Heart left ventricle (tissue), 13 donors: ENCODE results near the gene RNGTT.

ENCODE experiments used
- POLR2A ChIP-seq, 2 donors: fragments of 450-650 bp; IDR thresholded peaks; one replicate each; pipeline ENCODE4 v1.6.1; 2017; ENCODE audit warnings: antibody characterized with exemption in 2 of 2, mild to moderate bottlenecking in 2 of 2, moderate library complexity in 2 of 2
- TF ChIP-seq, protein P1 (sequence below), 12 donors: fragments of 200-600 bp; sonication (generic) in 4 of 12; IDR thresholded peaks; one replicate each; pipeline versions ENCODE4 v1.5.0 to v1.8.0; 2018 to 2022; ENCODE audit warnings: antibody characterized with exemption in 12 of 12, mild to moderate bottlenecking in 5 of 12
- donor health status: ischemic (EF 13 %, LVEDD 7.1; RV severe dilation, severe dysfunction).
- donor health status: DM: no; HTN: yes; CAD: no.
- donor health status: DM: no; HTN: no; CAD: no.
- donor health status: ischemic (EF 25% LVEDD 6.9; RV normal size, moderate dysfunction).
- donor health status: ischemic (EF 25% LVEDD 5.7; RV mildly dilated, moderate dysfunction).
- donor health status: ischemic (EF 35%, LVEDD 5.7; RV mildly dilated, moderate dysfunction).
- donor health status: nonischemic (EF 11% LVEDD 7.7; RV severe dilation, severe dysfunction).
- donor health status: DM: yes; HTN: yes; CAD: no.
- donor health status: PGD.
- donor health status: ischemic (EF 29% LVEDD 5.4; RV normal size, mild dysfunction).
- donor health status: nonischemic (EF 23%, LVEDD 6.1; RV moderate dilation, normal function).

DNA sequence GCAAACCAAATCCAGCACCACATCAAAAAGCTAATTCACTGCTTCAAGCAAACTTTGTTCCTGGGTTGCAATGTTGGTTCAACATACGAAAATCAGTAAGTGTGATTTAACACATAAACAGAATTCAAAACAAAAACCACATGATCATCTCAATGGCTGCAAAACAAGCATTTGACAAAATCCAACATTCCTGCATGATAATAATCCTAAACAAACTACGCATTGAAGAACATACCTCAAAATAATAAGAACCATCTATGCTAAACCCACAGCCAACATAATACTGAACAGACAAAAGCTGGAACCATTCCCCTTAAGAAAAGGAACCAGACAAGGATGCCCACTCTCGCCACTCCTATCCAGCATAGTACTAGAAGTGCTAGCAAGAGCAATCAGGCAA is 49.9 kb downstream of the RNGTT start:
- TF ChIP-seq, protein P1, sequence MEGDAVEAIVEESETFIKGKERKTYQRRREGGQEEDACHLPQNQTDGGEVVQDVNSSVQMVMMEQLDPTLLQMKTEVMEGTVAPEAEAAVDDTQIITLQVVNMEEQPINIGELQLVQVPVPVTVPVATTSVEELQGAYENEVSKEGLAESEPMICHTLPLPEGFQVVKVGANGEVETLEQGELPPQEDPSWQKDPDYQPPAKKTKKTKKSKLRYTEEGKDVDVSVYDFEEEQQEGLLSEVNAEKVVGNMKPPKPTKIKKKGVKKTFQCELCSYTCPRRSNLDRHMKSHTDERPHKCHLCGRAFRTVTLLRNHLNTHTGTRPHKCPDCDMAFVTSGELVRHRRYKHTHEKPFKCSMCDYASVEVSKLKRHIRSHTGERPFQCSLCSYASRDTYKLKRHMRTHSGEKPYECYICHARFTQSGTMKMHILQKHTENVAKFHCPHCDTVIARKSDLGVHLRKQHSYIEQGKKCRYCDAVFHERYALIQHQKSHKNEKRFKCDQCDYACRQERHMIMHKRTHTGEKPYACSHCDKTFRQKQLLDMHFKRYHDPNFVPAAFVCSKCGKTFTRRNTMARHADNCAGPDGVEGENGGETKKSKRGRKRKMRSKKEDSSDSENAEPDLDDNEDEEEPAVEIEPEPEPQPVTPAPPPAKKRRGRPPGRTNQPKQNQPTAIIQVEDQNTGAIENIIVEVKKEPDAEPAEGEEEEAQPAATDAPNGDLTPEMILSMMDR (IDR thresholded peaks at IDR 0.05) = no peak
- no peak for TF ChIP-seq POLR2A (IDR thresholded peaks at IDR 0.05)
